ENCODE measurements around the gene WWOX. TPM values are rescaled to one million over a fixed set of nuclear protein-coding genes. Genes with fewer than 3 reads are reported as not detected.

Gene WWOX
- total and polyA plus RNA-seq, 2 of the 8 experiments (the other 6 are each of a cell fraction or from before 2014, with no cell fraction given), result 5.4 to 16.7 TPM

GRCh38 chr16:79209308-79209707, 1109.9 kb downstream of the WWOX start (continued):
- TF ChIP-seq SAP30 (IDR thresholded peaks at IDR 0.05; ENCODE audit: insufficient read depth, insufficient replicate concordance, low read length) (no peak), SP4 (IDR thresholded peaks at IDR 0.05; ENCODE audit: low read length) (no peak), SP2 (IDR thresholded peaks at IDR 0.05; ENCODE audit: low read length) (no peak)

All from H1 (cell line).